ENCODE measurements around the gene LILRB5. TPM values are rescaled to one million over a fixed set of nuclear protein-coding genes. Genes with fewer than 3 reads are reported as not detected.

Gene LILRB5
- total and polyA plus RNA-seq, 3 donors from 2014 or later, result 1.9 to 8.7 (median 4.4) TPM

DNA sequence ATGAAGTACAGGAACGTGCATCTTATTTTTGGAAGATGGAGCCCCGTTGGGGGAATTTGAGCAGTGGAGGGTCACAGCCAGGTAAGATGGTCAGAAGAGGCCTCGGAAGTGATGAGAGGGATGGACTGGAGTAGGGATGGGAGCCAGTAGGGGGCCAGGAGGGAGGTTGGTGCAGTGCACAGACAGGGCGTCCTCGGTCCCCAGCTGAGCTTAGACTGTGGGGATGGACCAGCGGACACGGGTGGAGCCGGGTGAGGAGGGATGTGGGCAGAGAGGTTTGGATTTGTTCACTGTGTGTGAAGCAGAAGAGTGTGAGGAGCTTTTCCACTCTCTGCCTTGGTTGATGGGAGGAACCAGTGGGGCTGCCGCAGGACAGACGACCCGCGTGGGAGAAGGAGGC lies 45.8 kb downstream of the LILRB5 start:
- H3K4me3 ChIP-seq, result no peak overlapping the region
- H3K9me3 ChIP-seq, result no peaks in the 10 kb centered on the region
- no peak for TF ChIP-seq POLR2A (IDR thresholded peaks at IDR 0.05)
- TF ChIP-seq, protein P1, sequence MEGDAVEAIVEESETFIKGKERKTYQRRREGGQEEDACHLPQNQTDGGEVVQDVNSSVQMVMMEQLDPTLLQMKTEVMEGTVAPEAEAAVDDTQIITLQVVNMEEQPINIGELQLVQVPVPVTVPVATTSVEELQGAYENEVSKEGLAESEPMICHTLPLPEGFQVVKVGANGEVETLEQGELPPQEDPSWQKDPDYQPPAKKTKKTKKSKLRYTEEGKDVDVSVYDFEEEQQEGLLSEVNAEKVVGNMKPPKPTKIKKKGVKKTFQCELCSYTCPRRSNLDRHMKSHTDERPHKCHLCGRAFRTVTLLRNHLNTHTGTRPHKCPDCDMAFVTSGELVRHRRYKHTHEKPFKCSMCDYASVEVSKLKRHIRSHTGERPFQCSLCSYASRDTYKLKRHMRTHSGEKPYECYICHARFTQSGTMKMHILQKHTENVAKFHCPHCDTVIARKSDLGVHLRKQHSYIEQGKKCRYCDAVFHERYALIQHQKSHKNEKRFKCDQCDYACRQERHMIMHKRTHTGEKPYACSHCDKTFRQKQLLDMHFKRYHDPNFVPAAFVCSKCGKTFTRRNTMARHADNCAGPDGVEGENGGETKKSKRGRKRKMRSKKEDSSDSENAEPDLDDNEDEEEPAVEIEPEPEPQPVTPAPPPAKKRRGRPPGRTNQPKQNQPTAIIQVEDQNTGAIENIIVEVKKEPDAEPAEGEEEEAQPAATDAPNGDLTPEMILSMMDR (IDR thresholded peaks at IDR 0.05), result no peak
- H3K36me3 ChIP-seq (ENCODE audit: low read depth, missing control alignments), result no peaks in the 10 kb centered on the region
- intact Hi-C loops (cut with DNase I; ENCODE audit: low total_unique reads), result no loop called here
- no peak overlapping the region for H3K27ac ChIP-seq
- DNase-seq, result no peak
- no peaks in the 10 kb centered on the region for H3K27me3 ChIP-seq
- 76 to 79% methylated on average over 12 of the region's 12 CpGs for whole genome bisulfite sequencing, 2 donors
- H3K4me1 ChIP-seq, result peaks cover 44% of the 10 kb centered on the region

DNA sequence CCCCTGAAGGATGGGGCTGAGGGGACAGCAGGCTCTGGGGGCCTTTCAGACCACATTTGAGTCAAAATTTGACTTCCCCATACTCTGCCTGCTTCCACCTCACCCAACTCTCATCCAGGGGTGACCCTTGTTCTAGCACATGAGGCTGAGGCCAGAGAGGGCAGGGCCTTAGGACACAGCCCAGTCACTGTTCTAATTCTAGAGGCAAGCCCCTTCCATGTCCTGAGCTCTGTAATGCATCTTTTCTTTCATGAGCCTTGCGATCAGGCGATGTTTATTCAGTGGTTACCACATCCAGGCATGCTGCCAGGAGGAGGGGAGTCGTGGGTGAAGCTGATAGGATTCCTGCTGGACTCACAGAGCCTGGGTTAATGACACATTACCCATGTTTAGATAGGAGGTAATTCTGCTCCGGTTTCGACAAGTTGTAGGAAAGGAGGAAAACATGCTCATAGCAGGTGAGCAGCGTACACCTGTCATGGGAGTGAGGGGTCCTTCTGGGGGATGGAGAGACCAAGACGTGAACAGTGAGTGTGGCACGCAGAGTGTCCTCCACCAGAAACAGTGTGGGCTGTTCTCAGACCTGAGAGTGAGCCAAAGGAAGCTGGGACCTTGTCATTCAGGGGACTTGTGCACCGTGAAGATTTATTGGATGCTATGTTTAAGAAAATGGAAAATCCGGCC lies 47.1 kb downstream of the LILRB5 start:
- peak; percentile 93 for DNase-seq
- intact Hi-C loops (cut with DNase I; ENCODE audit: low total_unique reads), result no loop called here
- Histone ChIP-seq H3K9me3 (no peaks in the 10 kb centered on the region), H3K4me3 (no peak overlapping the region), H3K4me1 (peaks cover 50% of the 10 kb centered on the region), H3K36me3 (ENCODE audit: low read depth, missing control alignments) (no peaks in the 10 kb centered on the region), H3K27ac (peak overlapping the region; percentile 47 to 75), H3K27me3 (no peaks in the 10 kb centered on the region)
- TF ChIP-seq, protein P1 (IDR thresholded peaks at IDR 0.05), result no peak
- no peak for TF ChIP-seq POLR2A (IDR thresholded peaks at IDR 0.05)
- 39 to 41% methylated on average over 10 of the region's 10 CpGs for WGBS, 2 donors

DNA sequence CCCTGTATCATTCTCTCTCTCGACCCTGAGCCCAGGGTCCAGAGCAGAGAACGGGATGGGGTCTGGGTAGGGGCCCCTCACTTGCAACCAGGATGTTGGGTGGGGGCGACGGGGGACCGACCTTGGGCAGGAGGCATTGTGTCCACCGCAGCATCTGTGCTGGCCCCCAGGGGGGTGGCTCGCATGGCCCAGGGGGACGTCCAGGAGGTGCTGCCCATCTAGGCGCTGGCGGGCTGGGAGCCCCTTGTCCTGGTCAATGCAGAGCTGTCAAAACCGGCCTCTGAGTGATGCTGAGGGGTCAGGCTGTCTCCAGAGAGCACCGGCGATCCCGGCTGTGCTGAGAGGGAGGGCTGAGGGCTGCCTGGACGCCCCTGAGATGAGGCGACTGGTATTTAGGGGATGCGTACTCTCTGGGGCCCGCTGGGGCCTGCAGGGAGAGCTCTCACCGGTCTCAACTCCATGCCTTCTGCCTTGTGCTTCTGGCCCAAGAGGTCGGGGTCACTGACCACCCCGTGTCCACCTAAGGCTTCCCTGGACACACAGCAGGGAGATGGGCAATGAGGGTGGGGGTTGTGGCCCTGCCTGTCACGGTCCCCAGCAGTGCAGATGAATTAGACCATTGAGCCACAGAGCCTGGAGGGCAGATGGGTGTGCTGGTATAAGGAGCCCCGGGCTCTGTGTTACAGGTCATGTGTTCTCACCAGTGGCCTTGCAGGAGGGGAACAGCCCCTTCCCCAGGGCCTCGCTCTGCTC lies 47.8 kb downstream of the LILRB5 start:
- no peaks in the 10 kb centered on the region for H3K9me3 ChIP-seq
- H3K27me3 ChIP-seq, result no peaks in the 10 kb centered on the region
- H3K4me1 ChIP-seq, result peaks cover 53% of the 10 kb centered on the region
- no peaks in the 10 kb centered on the region for H3K36me3 ChIP-seq (ENCODE audit: low read depth, missing control alignments)
- no peak for TF ChIP-seq POLR2A (IDR thresholded peaks at IDR 0.05)
- TF ChIP-seq, protein P1 (IDR thresholded peaks at IDR 0.05), result no peak
- no peak for DNase-seq
- WGBS, 2 donors, result 57 to 67% methylated on average over 2 to 20 of the region's 24 CpGs
- H3K4me3 ChIP-seq, result no peak overlapping the region
- intact Hi-C loops (cut with DNase I; ENCODE audit: low total_unique reads), result no loop called here
- peak overlapping the region; percentile 47 to 75 for H3K27ac ChIP-seq

DNA sequence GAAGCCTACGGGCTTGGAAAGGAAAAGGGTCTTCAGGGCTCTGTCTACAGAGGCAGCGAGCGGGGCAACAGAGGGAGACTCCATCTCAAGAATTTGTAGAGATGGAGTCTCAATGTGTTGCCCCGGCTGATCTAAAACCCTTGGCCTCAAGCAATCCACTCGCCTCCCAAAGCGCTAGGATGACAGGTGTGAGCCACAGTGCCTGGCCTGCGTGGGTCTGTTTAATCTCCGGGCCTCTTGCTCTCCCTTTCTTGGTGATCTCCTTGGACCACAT lies 48.4 kb downstream of the LILRB5 start:
- Histone ChIP-seq H3K36me3 (ENCODE audit: low read depth, missing control alignments) (no peaks in the 10 kb centered on the region), H3K4me3 (no peak overlapping the region), H3K4me1 (peaks cover 59% of the 10 kb centered on the region), H3K9me3 (no peaks in the 10 kb centered on the region), H3K27me3 (no peaks in the 10 kb centered on the region), H3K27ac (peak overlapping the region; percentile 47 to 75)
- intact Hi-C loops (cut with DNase I; ENCODE audit: low total_unique reads), result no loop called here
- TF ChIP-seq, protein P1 (IDR thresholded peaks at IDR 0.05), result no peak
- TF ChIP-seq POLR2A (IDR thresholded peaks at IDR 0.05), result no peak
- no peak for DNase-seq
- 79 to 84% methylated on average over 8 of the region's 8 CpGs for WGBS, 2 donors
